ENCODE data around the gene PTPDC1. TPM values are rescaled to one million over a fixed set of nuclear protein-coding genes. Genes with fewer than 3 reads are reported as not detected.

Gene PTPDC1, protein sequence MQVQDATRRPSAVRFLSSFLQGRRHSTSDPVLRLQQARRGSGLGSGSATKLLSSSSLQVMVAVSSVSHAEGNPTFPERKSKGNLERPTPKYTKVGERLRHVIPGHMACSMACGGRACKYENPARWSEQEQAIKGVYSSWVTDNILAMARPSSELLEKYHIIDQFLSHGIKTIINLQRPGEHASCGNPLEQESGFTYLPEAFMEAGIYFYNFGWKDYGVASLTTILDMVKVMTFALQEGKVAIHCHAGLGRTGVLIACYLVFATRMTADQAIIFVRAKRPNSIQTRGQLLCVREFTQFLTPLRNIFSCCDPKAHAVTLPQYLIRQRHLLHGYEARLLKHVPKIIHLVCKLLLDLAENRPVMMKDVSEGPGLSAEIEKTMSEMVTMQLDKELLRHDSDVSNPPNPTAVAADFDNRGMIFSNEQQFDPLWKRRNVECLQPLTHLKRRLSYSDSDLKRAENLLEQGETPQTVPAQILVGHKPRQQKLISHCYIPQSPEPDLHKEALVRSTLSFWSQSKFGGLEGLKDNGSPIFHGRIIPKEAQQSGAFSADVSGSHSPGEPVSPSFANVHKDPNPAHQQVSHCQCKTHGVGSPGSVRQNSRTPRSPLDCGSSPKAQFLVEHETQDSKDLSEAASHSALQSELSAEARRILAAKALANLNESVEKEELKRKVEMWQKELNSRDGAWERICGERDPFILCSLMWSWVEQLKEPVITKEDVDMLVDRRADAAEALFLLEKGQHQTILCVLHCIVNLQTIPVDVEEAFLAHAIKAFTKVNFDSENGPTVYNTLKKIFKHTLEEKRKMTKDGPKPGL
- 1 to 10 TPM; 4.2 to 7.4 TPM for total RNA-seq

DNA sequence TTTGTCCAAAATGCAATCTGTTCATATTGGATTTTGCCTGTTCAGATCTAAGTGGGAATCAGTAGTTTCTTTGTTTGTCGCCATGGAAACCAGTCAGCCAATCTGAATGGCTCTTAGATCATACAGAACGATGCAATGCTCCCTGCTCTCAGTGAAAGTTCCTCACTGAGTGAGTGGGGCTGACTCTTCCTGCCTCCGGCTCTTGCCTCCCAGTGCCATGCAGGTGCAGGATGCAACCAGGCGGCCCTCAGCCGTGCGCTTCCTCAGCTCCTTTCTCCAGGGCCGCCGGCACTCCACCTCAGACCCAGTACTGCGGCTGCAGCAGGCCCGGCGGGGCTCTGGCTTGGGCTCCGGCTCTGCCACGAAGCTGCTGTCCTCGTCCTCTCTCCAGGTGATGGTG lies at the start of gene PTPDC1:
Gene PTPDC1, plus strand, starts transcription at position 151 of the 400 bp plus-strand sequence. Its CDS starts 67 bp downstream, at position 218.
- Mint-ChIP-seq H3K9me3 (no peaks in the 10 kb centered on the region), H3K36me3 (no peaks in the 10 kb centered on the region), H3K27ac (peak within 1 kb of the TSS in 1 of 2 donors; percentile 17)
- ATAC-seq (peak in 1 of 2 donors; percentile 32), DNase-seq (ENCODE audit: low spot score in 2 of 2) (no peak)

DNA sequence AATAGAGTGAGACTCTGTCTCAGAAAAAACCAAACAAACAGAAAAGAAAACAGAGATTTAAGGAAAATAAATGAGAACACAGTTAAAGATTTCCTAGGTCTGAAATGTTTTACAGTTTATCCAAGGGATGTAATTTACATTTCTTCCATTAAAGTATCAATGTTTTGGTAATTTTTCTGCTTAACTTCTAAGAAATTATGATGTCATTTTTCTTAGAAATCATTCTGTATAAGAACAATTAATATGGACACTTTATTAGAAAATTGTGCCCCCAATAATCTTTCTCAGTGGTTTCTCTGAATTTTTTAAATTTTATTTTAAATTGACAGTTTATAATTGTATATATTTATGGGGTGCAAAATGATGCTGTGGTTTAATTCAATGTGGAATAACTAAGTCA lies 49.8 kb upstream of the PTPDC1 start:
- H3K9me3 Mint-ChIP-seq = no peaks in the 10 kb centered on the region
- no peak for ATAC-seq

DNA sequence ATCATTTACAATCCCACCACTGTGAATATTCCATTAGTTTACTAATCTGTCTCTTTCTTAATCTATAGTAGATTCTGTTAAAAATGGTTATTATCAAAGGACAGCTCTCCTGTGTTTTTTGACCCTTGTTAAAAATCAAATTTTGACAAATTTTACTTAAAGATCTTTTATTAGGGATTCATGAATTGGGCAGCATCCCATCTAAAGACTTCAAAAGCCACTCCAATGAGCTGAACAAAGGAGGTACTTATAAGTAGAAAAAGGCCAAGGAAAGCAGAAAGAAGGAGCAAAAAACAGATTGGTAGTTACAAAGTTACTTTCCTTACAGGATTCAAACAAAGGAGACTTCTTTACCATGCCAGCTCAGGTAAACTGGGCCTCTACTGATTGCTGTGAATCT lies 44.5 kb upstream of the PTPDC1 start:
- ATAC-seq (no peak), DNase-seq (ENCODE audit: low spot score in 2 of 2) (no peak)
- H3K27ac Mint-ChIP-seq = no peak overlapping the region
- H3K9me3 Mint-ChIP-seq = no peaks in the 10 kb centered on the region
- no peaks in the 10 kb centered on the region for H3K36me3 Mint-ChIP-seq

More for the DNA sequence above, 49.8 kb upstream of the PTPDC1 start:
- H3K27ac Mint-ChIP-seq = no peak overlapping the region
- DNase-seq (ENCODE audit: low spot score in 2 of 2) = no peak
- peaks cover 0 to 19% of the 10 kb centered on the region in 2 donors for H3K36me3 Mint-ChIP-seq

DNA sequence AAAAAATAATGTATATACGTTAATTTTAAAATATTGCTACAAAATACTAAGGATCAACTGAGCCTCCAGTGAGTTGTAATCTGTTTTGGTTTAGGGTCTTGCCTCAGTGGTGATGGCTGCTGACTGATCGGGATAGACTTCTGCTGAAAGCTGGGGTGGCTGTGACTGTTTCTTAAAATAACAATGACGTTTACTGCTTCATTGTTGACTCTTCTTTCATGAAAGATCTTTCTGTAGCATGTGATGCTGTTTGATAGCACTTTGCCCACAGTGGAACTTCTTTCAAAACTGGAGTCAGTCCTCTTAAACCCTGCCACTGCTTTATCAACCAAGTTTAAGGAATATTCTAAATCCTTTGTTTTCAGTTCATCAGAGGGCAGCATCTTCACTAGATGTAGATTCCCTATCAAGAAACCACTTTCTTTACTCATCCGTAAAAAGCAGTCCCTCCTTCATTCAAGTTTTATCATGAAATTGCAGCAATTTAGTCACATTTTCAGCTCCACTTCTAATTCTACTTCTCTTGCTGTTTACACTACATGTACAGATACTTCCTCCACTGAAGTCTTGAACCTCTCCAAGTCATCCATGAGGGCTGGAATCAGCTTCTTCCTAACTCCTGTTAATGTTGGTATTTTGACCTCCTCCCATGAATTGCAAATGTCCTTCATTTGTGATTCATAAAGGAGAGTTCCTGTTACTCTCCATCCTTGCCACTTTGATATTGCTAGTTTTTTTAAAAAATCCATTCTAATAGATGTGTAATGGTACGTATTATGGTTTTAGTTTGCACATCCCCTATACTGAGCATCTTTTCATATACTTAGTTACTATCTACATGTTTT lies 41.5 kb upstream of the PTPDC1 start:
- Mint-ChIP-seq H3K36me3 (peaks cover 0 to 4% of the 10 kb centered on the region in 2 donors), H3K9me3 (peaks cover 0 to 5% of the 10 kb centered on the region in 2 donors), H3K27ac (no peak overlapping the region)
- DNase-seq (ENCODE audit: low spot score in 2 of 2) = no peak
- ATAC-seq = no peak

DNA sequence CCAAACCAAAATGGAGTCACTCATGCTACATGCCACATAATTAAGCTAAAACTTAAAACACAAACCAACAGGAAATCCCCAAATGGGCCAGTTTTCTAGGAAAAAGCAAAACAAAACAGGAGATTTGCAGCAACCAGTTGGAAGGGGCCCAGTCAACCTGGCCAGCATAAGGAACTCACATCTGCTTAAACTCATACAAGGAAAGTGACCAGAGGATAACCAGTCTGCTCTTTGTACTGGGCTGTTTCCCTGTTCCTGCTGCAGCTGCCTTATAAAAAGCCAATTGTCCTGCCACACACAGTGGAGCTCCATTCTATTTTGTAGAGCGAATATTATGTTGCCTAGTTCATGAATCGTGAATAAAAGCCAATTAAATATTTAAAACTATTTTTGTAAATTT lies 29.5 kb upstream of the PTPDC1 start:
- ATAC-seq (no peak), DNase-seq (ENCODE audit: low spot score in 2 of 2) (no peak)
- Mint-ChIP-seq H3K36me3 (peaks cover 10 to 11% of the 10 kb centered on the region in 2 donors), H3K27ac (no peak overlapping the region), H3K9me3 (no peaks in the 10 kb centered on the region)

DNA sequence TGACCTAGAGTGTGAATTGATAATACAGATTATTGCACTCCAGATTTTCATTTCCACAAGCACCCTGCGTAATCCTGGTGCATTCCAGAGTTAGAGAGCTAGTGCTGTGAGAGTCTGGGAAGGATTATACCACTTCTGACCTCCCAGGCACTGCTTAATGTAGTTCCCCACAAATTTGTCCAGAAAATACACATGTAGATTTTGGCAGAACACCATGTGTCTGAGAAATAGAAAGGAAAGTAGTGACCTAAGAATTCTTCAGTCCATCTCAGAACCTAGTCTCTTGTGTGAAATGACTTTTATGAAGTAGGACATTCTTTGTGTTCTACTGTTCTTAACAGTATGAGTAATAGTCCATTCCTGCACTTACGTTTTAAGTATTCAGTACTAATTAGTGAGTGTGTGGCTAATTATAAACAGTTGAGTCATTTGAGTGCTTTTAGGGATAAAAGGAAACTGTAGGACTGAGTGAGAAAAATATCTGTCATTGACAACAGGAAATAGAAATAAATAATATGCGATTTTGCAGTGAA lies 27.8 kb upstream of the PTPDC1 start:
- no peak for DNase-seq (ENCODE audit: low spot score in 2 of 2)
- H3K9me3 Mint-ChIP-seq = peaks cover 0 to 12% of the 10 kb centered on the region in 2 donors
- H3K36me3 Mint-ChIP-seq = peaks cover 2 to 16% of the 10 kb centered on the region in 2 donors
- no peak overlapping the region for H3K27ac Mint-ChIP-seq
- ATAC-seq = peak in 1 of 2 donors; percentile 57

DNA sequence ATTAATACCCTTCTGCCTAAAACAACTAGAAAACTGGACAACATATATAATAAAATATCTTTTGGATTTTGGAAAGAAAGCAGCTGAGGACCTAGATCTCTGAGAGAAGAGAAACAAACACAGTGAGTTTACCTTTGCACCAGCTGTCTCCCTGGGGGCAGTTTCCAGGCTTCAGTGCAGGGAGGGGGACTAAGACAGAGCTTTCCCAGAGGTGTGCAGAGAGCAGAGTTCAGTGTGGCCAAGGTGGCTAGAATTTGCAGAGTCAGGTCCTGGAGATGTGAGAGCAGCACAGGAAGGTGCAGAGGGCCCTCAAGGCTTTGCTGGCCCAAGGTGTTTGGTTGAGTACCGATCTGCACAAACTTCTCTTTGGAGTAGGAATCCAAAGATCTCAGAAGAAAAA lies 26.3 kb upstream of the PTPDC1 start:
- peaks cover 11 to 27% of the 10 kb centered on the region in 2 donors for H3K36me3 Mint-ChIP-seq
- DNase-seq (ENCODE audit: low spot score in 2 of 2) = no peak
- peaks cover 10 to 21% of the 10 kb centered on the region in 2 donors for H3K9me3 Mint-ChIP-seq
- no peak overlapping the region for H3K27ac Mint-ChIP-seq
- ATAC-seq = no peak

DNA sequence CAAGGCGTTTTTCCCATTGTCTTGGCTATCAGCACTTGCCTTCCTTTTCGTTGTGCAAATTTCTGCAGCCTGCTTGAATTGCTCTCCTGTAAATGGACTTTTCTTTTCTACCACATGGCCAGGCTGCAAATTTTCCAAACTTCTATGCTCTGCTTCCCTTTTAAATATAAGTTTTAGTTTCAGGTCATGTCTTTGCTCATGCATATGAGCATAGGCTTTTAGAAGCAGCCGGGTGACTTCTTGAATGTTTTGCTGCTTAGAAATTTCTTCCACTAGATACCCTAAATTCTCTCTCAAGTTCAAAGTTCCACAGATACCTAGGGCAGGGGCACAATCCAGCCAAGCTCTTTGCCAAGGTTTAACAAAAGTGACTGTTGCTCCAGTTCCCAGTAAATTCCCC lies 22.4 kb upstream of the PTPDC1 start:
- H3K9me3 Mint-ChIP-seq = peaks cover 10 to 21% of the 10 kb centered on the region in 2 donors
- H3K27ac Mint-ChIP-seq = no peak overlapping the region
- H3K36me3 Mint-ChIP-seq = peaks cover 11 to 27% of the 10 kb centered on the region in 2 donors
- ATAC-seq (no peak), DNase-seq (ENCODE audit: low spot score in 2 of 2) (no peak)

DNA sequence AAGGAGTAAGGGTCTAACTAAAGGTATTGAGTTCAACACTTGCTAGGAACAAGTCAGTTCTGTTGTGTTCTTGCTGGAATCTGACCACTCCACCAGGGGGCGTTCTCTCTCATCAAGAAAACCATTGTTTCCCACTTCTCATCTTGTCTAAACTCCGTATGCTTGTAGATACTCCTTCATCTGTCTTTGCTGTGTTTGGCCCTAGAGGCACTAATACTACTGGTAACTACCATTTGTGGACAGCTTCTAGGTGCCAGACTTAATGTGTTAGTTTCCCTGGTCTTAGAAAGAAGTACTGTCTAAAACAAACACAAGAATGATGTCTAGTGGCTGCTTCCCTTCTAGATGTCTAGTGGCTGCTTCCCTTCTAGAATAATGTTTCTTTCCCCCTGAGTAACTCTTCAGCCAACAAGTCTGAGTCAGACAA lies 18.7 kb upstream of the PTPDC1 start:
- DNase-seq (ENCODE audit: low spot score in 2 of 2) (peak in 1 of 2 donors; percentile 71), ATAC-seq (peak; percentile 57 to 60)
- peaks cover 11 to 21% of the 10 kb centered on the region in 2 donors for H3K36me3 Mint-ChIP-seq
- peak overlapping the region in 1 of 2 donors; percentile 1 for H3K27ac Mint-ChIP-seq
- H3K9me3 Mint-ChIP-seq = peaks cover 10 to 18% of the 10 kb centered on the region in 2 donors

DNA sequence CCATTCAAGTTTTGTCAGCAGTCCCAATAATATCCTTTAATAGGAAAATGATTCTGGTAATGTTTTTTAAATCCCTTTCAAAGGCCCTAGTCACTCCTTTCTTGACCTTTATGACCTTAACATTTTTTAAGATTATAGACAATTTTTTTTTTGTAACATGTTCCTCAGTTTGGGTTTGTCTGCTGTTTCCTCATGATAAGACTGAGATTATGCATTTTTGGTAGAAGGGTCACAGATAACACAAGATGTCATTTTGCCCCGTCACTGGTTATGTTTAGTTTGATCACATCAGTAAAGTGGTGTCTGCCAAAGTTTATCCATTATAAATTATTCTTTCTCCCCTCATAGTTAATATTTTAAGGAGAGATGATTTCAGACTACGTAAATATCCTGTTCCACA lies 16.0 kb upstream of the PTPDC1 start:
- ATAC-seq (no peak), DNase-seq (ENCODE audit: low spot score in 2 of 2) (no peak)
- H3K9me3 Mint-ChIP-seq = no peaks in the 10 kb centered on the region
- no peak overlapping the region for H3K27ac Mint-ChIP-seq
- no peaks in the 10 kb centered on the region for H3K36me3 Mint-ChIP-seq

DNA sequence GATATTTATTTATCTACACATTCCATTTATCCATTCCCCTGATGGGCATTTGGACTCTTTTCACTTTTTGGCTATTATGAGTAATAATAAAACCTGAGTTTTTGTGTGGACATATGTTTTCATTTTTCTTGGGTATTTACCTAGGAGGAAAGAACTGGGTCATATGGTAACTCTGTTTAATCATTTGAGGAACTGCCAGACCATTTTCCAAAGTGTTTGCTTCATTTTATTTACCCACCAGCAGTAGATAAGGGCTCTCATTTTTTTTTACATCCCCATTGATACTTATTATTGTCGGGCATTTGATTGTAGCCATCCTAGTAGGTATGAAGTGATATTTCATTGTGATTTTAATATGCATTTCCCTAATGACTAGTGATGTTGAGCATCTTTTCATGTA lies 7.7 kb upstream of the PTPDC1 start:
- Mint-ChIP-seq H3K27ac (no peak overlapping the region), H3K9me3 (no peaks in the 10 kb centered on the region), H3K36me3 (peaks cover 0 to 4% of the 10 kb centered on the region in 2 donors)
- ATAC-seq = no peak
- DNase-seq (ENCODE audit: low spot score in 2 of 2) = no peak

DNA sequence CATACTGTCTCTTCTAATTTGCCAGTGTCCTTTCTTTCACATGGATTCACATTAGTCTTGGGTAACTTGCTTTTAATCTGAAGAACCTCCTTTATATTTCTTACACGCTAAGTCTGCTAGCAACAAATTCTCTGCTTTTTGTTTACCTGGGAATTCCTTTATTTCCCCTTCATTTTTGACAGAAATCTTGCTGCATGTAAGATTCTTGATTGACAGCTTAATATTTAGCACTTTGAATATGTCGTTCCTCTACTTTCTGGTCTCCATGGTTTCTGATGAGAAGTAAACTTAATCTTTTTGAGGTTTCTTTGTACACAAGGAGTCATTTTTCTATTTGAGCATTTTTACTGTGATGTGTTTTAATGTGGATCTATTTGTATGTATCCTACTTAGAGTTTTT lies 6.2 kb upstream of the PTPDC1 start:
- ATAC-seq (no peak), DNase-seq (ENCODE audit: low spot score in 2 of 2) (no peak)
- H3K9me3 Mint-ChIP-seq = no peaks in the 10 kb centered on the region
- H3K27ac Mint-ChIP-seq = no peak overlapping the region
- H3K36me3 Mint-ChIP-seq = peaks cover 0 to 4% of the 10 kb centered on the region in 2 donors

DNA sequence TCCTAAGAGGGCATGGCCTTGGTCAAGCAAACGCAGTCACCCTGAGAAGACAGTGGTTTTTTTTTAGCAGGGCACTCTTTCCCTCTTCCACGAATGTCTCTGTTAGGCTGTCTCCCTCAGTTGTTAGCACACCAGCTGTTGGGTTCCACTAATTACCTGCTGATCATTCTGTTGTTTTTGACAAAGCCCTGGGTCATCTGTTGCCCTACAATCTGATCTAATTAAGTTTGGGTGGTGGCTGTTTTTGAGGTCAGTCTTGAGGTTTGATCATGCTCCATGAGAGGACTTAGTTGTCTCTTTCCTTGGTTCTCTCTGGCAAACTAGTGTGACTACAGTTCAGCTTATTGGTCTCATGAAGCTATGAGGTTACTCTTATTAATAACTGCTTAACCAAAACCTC lies 5.0 kb upstream of the PTPDC1 start:
- Mint-ChIP-seq H3K9me3 (no peaks in the 10 kb centered on the region), H3K27ac (no peak overlapping the region), H3K36me3 (no peaks in the 10 kb centered on the region)
- DNase-seq (ENCODE audit: low spot score in 2 of 2) (no peak), ATAC-seq (no peak)

DNA sequence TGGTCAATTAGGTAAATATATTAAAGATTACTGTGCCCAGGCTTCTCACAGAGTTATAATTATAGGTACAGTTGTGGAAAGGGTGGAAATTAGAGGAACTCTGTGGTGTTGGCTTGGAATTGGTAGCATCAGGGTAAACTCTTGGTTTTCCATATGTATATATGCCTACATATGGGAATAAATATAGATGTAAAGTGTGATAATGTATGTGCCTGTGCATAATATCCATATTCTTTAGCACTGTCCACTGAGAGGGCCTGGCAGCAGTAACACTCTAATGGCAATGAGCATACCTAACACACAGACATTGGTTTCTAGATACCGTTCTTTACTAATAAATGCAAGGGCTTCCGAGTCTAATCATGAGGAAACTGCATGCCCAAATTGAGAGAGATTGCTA lies 4.0 kb upstream of the PTPDC1 start:
- Mint-ChIP-seq H3K36me3 (no peaks in the 10 kb centered on the region), H3K27ac (no peak overlapping the region), H3K9me3 (no peaks in the 10 kb centered on the region)
- no peak for DNase-seq (ENCODE audit: low spot score in 2 of 2)
- no peak for ATAC-seq

DNA sequence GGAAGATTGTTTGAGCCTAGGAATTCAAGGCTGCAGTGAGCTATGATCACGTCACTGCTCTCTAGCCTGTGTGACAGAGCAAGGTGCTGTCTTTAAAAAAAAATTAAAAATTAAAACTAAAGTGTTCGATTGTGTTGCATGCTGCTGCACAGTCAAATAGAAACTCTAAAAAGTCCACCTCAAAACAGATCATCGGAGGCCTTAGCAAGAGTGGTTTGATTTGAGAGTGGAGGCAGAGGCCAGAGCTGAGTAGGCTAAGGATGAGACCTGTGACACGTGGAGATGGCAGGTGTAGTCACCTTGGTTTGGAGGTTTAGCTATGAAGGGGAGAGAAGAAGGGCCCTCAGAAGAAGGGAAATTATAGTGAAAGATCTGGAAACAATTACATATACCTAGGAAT lies 2.8 kb upstream of the PTPDC1 start:
- Mint-ChIP-seq H3K36me3 (no peaks in the 10 kb centered on the region), H3K9me3 (no peaks in the 10 kb centered on the region), H3K27ac (no peak overlapping the region)
- DNase-seq (ENCODE audit: low spot score in 2 of 2) = no peak
- peak in 1 of 2 donors; percentile 30 for ATAC-seq

DNA sequence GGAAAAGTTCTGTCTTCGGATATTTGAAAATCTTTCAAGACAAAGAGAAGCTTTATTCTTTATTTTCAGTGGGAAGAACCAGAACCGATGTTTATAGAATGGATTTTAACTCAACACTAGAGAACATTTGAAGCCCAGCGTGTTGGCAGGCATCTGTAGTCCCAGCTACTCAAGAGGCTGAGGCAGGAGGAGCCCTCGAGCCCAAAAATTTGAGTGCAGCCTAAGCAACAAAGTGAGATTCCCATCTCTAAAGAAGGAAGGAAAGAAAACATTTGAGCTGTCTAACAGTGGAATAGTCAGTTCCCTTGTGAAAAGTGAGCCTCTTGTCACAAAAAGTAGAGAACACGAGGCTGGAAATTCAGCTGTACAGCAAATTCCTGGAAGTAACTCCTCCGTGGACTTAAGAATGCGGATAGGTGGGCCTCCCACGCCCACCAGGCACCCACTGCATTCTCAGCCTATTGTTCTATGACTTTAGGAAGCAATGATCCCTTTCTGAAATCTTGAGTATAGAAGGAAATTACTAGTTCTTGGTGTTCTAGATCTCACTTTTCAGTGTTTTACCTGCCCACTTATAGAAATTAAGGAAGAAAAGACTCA lies 2.3 kb upstream of the PTPDC1 start:
- Mint-ChIP-seq H3K36me3 (no peaks in the 10 kb centered on the region), H3K27ac (no peak overlapping the region), H3K9me3 (no peaks in the 10 kb centered on the region)
- no peak for DNase-seq (ENCODE audit: low spot score in 2 of 2)
- no peak for ATAC-seq
